ENCODE results near the gene EPB41L5. TPM values are rescaled to one million over a fixed set of nuclear protein-coding genes. Genes with fewer than 3 reads are reported as not detected.

EPB41L5 gene
- total and polyA plus RNA-seq, 10 of the 15 experiments (the other 5 are each of a cell fraction or from before 2014, with no cell fraction given): 2.1 to 20.4 (median 8.2) TPM

GRCh38 chr2:120223034-120223912 is 210.4 kb downstream of the EPB41L5 start, which contains the start of gene TMEM185B (continued):
- TF ChIP-seq FOXM1 (IDR thresholded peaks at IDR 0.05; ENCODE audit: low read depth, low read length): no peak
- TF ChIP-seq E4F1 (IDR thresholded peaks at IDR 0.05; ENCODE audit: borderline replicate concordance, partially characterized antibody): no peak
- peak; percentile 86; the same call in 1 of the 2 replicates for TF ChIP-seq POLR2AphosphoS2 (IDR thresholded peaks at IDR 0.05; ENCODE audit: low read depth, low read length)
- no peak for TF ChIP-seq HDAC6 (IDR thresholded peaks at IDR 0.05; ENCODE audit: unreplicated experiment)
- TF ChIP-seq RAD21 (IDR thresholded peaks at IDR 0.05; ENCODE audit: insufficient read depth, low read depth, low read length): peak; percentile 33; the same call in 1 of the 2 replicates
- TF ChIP-seq USF2 (IDR thresholded peaks at IDR 0.05; ENCODE audit: borderline replicate concordance, low read depth, low read length): peak; percentile 95
- no peak; a peak in 1 of 4 replicates for TF ChIP-seq IKZF2 (IDR thresholded peaks at IDR 0.05)
- TF ChIP-seq IRF4 (IDR thresholded peaks at IDR 0.05; ENCODE audit: low read depth, low read length): no peak
- TF ChIP-seq BMI1 (IDR thresholded peaks at IDR 0.05; ENCODE audit: borderline replicate concordance): no peak
- TF ChIP-seq NFYA (IDR thresholded peaks at IDR 0.05; ENCODE audit: borderline replicate concordance, low read depth, low read length): no peak
- peak; percentile 48; the same call in 1 of the 2 replicates for TF ChIP-seq TCF3 (IDR thresholded peaks at IDR 0.05; ENCODE audit: borderline replicate concordance, insufficient read depth, low read depth, low read length)
- TF ChIP-seq NRF1 (conservative IDR thresholded peaks at IDR 0.05; ENCODE audit: low read depth, low read length): no peak
- TF ChIP-seq RAD51 (IDR thresholded peaks at IDR 0.05): peak; percentile 71
- no peak for TF ChIP-seq MEF2B (IDR thresholded peaks at IDR 0.05; ENCODE audit: partially characterized antibody, poor library complexity, severe bottlenecking)
- TF ChIP-seq HDGF (IDR thresholded peaks at IDR 0.05): no peak
- no peak for TF ChIP-seq NR2C2 (IDR thresholded peaks at IDR 0.05; ENCODE audit: borderline replicate concordance, control insufficient read depth, insufficient read length, low read depth)
- no peak for TF ChIP-seq CUX1 (IDR thresholded peaks at IDR 0.05; ENCODE audit: insufficient replicate concordance, low read depth, low read length)
- TF ChIP-seq JUNB (IDR thresholded peaks at IDR 0.05): no peak
- peak; percentile 53; the same call in 1 of the 2 replicates for TF ChIP-seq CBX5 (IDR thresholded peaks at IDR 0.05; ENCODE audit: low read depth)
- peak; percentile 86 for TF ChIP-seq POLR2AphosphoS5 (IDR thresholded peaks at IDR 0.05; ENCODE audit: low read length)

Measured in GM12878 (cell line).